GM12865 (cell line): ENCODE measurements around the gene LLGL1.

Source experiments
- DNase-seq: peaks from one replicate; pipeline ENCODE4 v3.0.0; 2010; ENCODE audit warnings: low read depth
- H3K4me3 ChIP-seq: 2 replicates; pipeline ENCODE4 v1.5.1; 2011; ENCODE audit warnings: mild to moderate bottlenecking, low read depth, low read length, control low read depth
- CTCF ChIP-seq: IDR thresholded peaks from 2 replicates; pipeline ENCODE4 v1.5.1; 2011; ENCODE audit warnings: low read length, control low read depth, low read depth, inconsistent platforms; ENCODE audit not compliant: insufficient read depth; ENCODE audit errors: missing control alignments

The LLGL1 gene

GRCh38 chr17:18254888-18255649 is 29.6 kb downstream of the LLGL1 start:
- no peak for TF ChIP-seq CTCF
- no peak for DNase-seq

GRCh38 chr17:18256351-18256750 is 30.9 kb downstream of the LLGL1 start:
- DNase-seq, result no peak
- no peak overlapping the region for H3K4me3 ChIP-seq
- no peak for TF ChIP-seq CTCF

More at GRCh38 chr17:18254888-18255649, 29.6 kb downstream of the LLGL1 start:
- H3K4me3 ChIP-seq, result no peak overlapping the region

GRCh38 chr17:18256776-18257175 is 31.3 kb downstream of the LLGL1 start:
- DNase-seq, result no peak
- H3K4me3 ChIP-seq, result no peak overlapping the region
- TF ChIP-seq CTCF, result no peak

- no peak for DNase-seq
- H3K4me3 ChIP-seq, result peak overlapping the region; percentile 83
- no peak for TF ChIP-seq CTCF
Measured at GRCh38 chr17:18257268-18257981, 32.0 kb downstream of the LLGL1 start.

GRCh38 chr17:18257982-18258355 is 32.5 kb downstream of the LLGL1 start:
- no peak for TF ChIP-seq CTCF
- H3K4me3 ChIP-seq, result peak overlapping the region; percentile 83
- DNase-seq, result peak; percentile 58

- TF ChIP-seq CTCF, result no peak
- peak within 1 kb of the TSS; percentile 83 for H3K4me3 ChIP-seq
- peak; percentile 52 for DNase-seq
Measured at GRCh38 chr17:18258356-18259038, 33.1 kb downstream of the LLGL1 start, which contains the start of gene FLII. TSS of gene FLII (minus strand) at chr17:18258738. CDS start at chr17:18258690, 48 bp downstream.
